K562 (cell line): ENCODE measurements around the gene CXCR6. TPM values are rescaled to one million over a fixed set of nuclear protein-coding genes. Genes with fewer than 3 reads are reported as not detected.

ENCODE experiments used
- FOXJ2 ChIP-seq: fragments of 200-800 bp; sonication (Bioruptor generic); IDR thresholded peaks from 2 replicates; pipeline ENCODE4 v1.6.1; 2016; ENCODE audit warnings: missing genetic modification characterization, missing compliant biosample characterization
- ZNF561 ChIP-seq: fragments of 450-650 bp; formaldehyde crosslinking; conservative IDR thresholded peaks from 2 replicates; pipeline ENCODE4 v1.4.0; 2020; ENCODE audit warnings: mild to moderate bottlenecking, moderate library complexity
- ZZZ3 ChIP-seq: fragments of 450-650 bp; IDR thresholded peaks from 2 replicates; pipeline ENCODE4 v1.6.1; 2016; ENCODE audit warnings: antibody characterized with exemption, mild to moderate bottlenecking, moderate library complexity
- polyA plus RNA-seq, 8 experiments: library from polyadenylated mRNA; depleted of rRNA in 4 of 8; stranded (reverse) in 5 of 8; unstranded in 3 of 8; fragments of >200 nt; fragmentation: Nextera tagmentation in 2 of 8; fragmentation: Illumina TruSeq in 1 of 8; extraction: Ambion mirVana in 2 of 8; extraction: Trizol in 1 of 8; gene quantifications; 2 replicates each; pipeline versions ENCODE4 v1.2.1 to v1.2.3, GENCODE V29; 2011 to 2014; ENCODE audit warnings: inconsistent platforms in 1 of 8, missing spikeins in 1 of 8
- total RNA-seq, 7 experiments: library from RNA; depleted of rRNA in 6 of 7; stranded (reverse); fragments of >200 nt in 6 of 7; fragmentation: Illumina TruSeq in 2 of 7; extraction: Trizol in 2 of 7; gene quantifications; 2 replicates each; pipeline versions ENCODE4 v1.2.1 to v1.2.3, GENCODE V29; 2011 to 2021; ENCODE audit warnings: low replicate concordance in 1 of 7
- TF ChIP-seq, protein P1 (sequence below), 2 experiments: fragments of 450-650 bp; IDR thresholded peaks; 2 replicates each; pipeline ENCODE4 v1.6.1; 2016; ENCODE audit warnings: mild to moderate bottlenecking in 2 of 2, borderline replicate concordance in 1 of 2, low read depth in 1 of 2, moderate library complexity in 1 of 2
- TF ChIP-seq, protein P2 (sequence below): IDR thresholded peaks from 3 replicates; pipeline ENCODE4 v1.6.1; 2011; ENCODE audit warnings: borderline replicate concordance, mild to moderate bottlenecking; ENCODE audit not compliant: insufficient read length, insufficient read depth
- TF ChIP-seq, protein P3 (sequence below): fragments of 250-450 bp; sonication (Bioruptor Pico); IDR thresholded peaks from 2 replicates; pipeline ENCODE4 v1.8.0; 2021; ENCODE audit warnings: moderate library complexity, mild to moderate bottlenecking, inconsistent platforms

Gene CXCR6
- total and polyA plus RNA-seq, 9 of the 15 experiments (the other 6 are each of a cell fraction or from before 2014, with no cell fraction given) = 0.28 TPM; not detected in 8

DNA sequence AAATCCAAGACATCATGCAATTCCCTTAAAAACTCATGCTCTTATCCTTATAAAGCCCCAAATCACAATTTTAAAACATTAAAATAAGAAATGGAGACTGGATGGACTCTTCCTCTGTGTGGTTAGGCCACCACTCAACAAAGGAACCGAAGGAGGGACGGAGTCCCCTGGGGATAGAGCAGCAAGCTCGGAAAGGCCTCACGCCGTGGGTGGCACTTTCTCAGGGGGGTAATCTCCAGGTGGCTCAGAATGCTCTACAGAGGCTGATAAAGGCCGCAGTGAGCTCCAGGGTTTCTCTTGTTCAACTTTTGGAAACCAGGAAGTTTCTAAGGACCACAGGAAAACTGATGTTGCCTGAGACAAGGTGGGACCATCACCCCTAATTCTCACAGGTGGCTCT is 33.7 kb upstream of the CXCR6 start (continued):
- TF ChIP-seq, protein P1, sequence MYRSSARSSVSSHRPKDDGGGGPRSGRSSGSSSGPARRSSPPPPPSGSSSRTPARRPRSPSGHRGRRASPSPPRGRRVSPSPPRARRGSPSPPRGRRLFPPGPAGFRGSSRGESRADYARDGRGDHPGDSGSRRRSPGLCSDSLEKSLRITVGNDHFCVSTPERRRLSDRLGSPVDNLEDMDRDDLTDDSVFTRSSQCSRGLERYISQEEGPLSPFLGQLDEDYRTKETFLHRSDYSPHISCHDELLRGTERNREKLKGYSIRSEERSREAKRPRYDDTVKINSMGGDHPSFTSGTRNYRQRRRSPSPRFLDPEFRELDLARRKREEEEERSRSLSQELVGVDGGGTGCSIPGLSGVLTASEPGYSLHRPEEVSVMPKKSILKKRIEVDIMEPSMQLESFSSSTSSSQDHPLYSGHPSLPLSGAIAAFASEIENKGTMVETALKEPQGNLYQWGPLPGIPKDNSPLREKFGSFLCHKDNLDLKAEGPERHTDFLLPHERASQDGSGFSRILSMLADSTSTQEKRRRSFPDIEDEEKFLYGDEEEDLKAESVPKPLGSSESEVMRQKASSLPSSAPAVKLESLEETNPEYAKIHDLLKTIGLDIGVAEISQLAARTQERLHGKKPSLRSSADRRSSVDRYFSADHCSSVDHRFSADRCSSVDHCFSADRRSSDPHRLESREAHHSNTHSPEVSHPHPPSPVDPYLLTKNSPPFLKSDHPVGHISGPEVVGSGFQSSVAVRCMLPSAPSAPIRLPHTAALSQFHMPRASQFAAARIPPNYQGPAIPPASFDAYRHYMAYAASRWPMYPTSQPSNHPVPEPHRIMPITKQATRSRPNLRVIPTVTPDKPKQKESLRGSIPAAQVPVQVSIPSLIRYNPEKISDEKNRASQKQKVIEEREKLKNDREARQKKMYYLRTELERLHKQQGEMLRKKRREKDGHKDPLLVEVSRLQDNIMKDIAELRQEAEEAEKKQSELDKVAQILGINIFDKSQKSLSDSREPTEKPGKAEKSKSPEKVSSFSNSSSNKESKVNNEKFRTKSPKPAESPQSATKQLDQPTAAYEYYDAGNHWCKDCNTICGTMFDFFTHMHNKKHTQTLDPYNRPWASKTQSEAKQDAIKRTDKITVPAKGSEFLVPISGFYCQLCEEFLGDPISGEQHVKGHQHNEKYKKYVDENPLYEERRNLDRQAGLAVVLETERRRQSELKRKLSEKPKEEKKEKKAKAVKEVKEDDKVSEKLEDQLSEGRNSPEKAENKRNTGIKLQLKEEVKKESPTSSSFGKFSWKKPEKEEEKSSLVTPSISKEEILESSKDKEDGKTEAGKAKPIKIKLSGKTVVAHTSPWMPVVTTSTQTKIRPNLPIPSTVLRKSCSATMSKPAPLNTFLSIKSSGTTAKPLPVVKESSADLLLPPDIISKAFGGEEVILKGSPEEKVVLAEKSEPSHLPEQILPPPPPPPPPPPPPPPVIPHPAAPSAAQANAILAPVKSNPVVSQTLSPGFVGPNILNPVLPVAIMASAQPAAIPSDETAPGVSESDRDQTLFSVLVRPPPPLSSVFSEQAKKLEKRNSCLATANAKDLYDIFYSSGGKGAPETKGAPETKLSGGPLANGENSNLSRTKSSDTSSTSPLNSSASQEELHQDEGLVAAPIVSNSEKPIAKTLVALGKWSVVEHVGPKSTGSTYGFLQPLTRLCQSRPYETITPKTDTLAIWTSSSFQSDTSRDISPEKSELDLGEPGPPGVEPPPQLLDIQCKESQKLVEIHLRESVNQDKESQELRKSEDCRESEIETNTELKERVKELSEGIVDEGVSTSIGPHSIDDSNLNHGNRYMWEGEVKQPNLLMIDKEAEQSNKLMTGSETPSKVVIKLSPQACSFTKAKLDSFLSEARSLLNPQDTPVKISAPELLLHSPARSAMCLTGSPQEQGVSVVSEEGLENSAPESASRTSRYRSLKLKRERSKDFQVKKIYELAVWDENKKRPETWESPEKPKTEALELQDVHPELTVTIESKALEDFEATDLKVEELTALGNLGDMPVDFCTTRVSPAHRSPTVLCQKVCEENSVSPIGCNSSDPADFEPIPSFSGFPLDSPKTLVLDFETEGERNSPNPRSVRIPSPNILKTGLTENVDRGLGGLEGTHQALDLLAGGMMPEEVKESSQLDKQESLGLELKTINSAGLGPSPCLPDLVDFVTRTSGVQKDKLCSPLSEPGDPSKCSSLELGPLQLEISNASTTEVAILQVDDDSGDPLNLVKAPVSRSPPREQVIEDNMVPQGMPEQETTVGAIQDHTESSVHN (IDR thresholded peaks at IDR 0.05; ENCODE audit: borderline replicate concordance in 1 of 2, low read depth in 1 of 2) = no peak
- no peak for TF ChIP-seq ZNF561 (CRISPR knock-in tag)
- TF ChIP-seq FOXJ2 (tag) = no peak
- no peak for TF ChIP-seq ZZZ3
- TF ChIP-seq, protein P2, sequence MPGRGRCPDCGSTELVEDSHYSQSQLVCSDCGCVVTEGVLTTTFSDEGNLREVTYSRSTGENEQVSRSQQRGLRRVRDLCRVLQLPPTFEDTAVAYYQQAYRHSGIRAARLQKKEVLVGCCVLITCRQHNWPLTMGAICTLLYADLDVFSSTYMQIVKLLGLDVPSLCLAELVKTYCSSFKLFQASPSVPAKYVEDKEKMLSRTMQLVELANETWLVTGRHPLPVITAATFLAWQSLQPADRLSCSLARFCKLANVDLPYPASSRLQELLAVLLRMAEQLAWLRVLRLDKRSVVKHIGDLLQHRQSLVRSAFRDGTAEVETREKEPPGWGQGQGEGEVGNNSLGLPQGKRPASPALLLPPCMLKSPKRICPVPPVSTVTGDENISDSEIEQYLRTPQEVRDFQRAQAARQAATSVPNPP = no peak
- TF ChIP-seq, protein P3, sequence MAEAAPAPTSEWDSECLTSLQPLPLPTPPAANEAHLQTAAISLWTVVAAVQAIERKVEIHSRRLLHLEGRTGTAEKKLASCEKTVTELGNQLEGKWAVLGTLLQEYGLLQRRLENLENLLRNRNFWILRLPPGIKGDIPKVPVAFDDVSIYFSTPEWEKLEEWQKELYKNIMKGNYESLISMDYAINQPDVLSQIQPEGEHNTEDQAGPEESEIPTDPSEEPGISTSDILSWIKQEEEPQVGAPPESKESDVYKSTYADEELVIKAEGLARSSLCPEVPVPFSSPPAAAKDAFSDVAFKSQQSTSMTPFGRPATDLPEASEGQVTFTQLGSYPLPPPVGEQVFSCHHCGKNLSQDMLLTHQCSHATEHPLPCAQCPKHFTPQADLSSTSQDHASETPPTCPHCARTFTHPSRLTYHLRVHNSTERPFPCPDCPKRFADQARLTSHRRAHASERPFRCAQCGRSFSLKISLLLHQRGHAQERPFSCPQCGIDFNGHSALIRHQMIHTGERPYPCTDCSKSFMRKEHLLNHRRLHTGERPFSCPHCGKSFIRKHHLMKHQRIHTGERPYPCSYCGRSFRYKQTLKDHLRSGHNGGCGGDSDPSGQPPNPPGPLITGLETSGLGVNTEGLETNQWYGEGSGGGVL = no peak
